IPS DF 6.9 (cell line): ENCODE results near the gene SS18L1.
"Not testable (repeated sequence)": the region's sequence is repeated elsewhere in the genome, so short reads cannot be mapped to it uniquely, and the experiment has no call there.

Experiments used
- DNase-seq: peaks from one replicate; pipeline ENCODE4 v3.0.0-alpha.2; 2013; ENCODE audit warnings: low read depth, low spot score
- H3K27ac ChIP-seq: one replicate; pipeline ENCODE4 v1.5.1; 2013; ENCODE audit warnings: low read length, control low read depth
- H3K27me3 ChIP-seq: 2 replicates; pipeline ENCODE4 v1.6.1; 2013; ENCODE audit warnings: mild to moderate bottlenecking, low read length; ENCODE audit not compliant: control insufficient read depth, insufficient read depth
- H3K36me3 ChIP-seq: 2 replicates; pipeline ENCODE4 v1.6.1; 2013; ENCODE audit warnings: low read length; ENCODE audit not compliant: control insufficient read depth, insufficient read depth
- H3K4me1 ChIP-seq: 2 replicates; pipeline ENCODE4 v1.6.1; 2013; ENCODE audit warnings: low read length; ENCODE audit not compliant: control insufficient read depth, insufficient read depth
- H3K4me3 ChIP-seq: 2 replicates; pipeline ENCODE4 v1.5.1; 2013; ENCODE audit warnings: mild to moderate bottlenecking, low read length
- H3K9me3 ChIP-seq: 2 replicates; pipeline ENCODE4 v1.6.1; 2013; ENCODE audit warnings: low read length, inconsistent platforms; ENCODE audit not compliant: control insufficient read depth, insufficient read depth
- WGBS: extraction: QIAGEN DNeasy Blood & Tissue Kit; methylation state at CpG from one replicate; pipeline ENCODE4 v1.1.7; 2013; ENCODE audit warnings: mixed read lengths, missing lambda C conversion rate; ENCODE audit not compliant: insufficient read length, insufficient coverage; 5-methylcytosine and 5-hydroxymethylcytosine counted together

The SS18L1 gene

GRCh38 chr20:62112368-62112767 lies 31.2 kb upstream of the SS18L1 start:
- Histone ChIP-seq H3K27me3 (no peaks in the 10 kb centered on the region), H3K9me3 (no peaks in the 10 kb centered on the region)
- WGBS = no CpG with 5 or more reads among the region's 6 CpGs

GRCh38 chr20:62114894-62115293 lies 28.7 kb upstream of the SS18L1 start:
- H3K27me3 ChIP-seq = no peaks in the 10 kb centered on the region
- no peak overlapping the region for H3K4me3 ChIP-seq
- no peaks in the 10 kb centered on the region for H3K9me3 ChIP-seq
- no CpG with 5 or more reads among the region's 8 CpGs for WGBS
- DNase-seq = no peak
- no peaks in the 10 kb centered on the region for H3K4me1 ChIP-seq
- no peaks in the 10 kb centered on the region for H3K36me3 ChIP-seq
- H3K27ac ChIP-seq = no peak overlapping the region

More at GRCh38 chr20:62112368-62112767, 31.2 kb upstream of the SS18L1 start:
- no peak for DNase-seq
- Histone ChIP-seq H3K27ac (no peak overlapping the region), H3K36me3 (no peaks in the 10 kb centered on the region), H3K4me3 (no peak overlapping the region), H3K4me1 (no peaks in the 10 kb centered on the region)

DNA sequence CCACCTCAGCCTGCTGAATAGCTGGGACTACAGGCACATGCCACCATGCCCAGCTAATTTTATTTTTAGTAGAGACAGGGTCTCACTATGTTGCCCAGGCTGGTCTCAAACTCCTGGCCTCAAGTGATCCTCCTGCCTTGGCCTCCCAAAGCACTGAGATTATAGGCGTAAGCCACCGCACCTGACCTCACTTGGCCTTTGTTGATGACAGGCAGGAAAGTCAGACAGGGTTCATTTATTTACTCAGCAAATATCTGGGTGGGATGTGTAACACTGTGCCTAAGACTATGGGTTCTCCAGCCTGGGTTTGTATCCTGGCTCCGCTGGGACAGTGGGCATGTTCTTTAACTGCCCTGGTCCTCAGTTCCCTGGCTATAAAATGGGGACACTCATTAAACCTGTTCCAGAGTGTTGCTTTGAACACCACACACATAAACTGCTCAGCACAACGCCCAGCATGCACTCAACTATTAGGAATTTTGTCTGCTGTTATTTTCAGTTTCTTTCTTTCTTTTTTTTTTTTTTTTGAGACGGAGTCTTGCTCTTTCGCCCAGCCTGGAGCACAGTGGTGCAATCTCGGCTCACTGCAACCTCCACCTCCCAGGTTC lies 27.7 kb upstream of the SS18L1 start:
- not testable (repeated sequence) for H3K9me3 ChIP-seq, H3K4me3 ChIP-seq, DNase-seq, H3K36me3 ChIP-seq, H3K27ac ChIP-seq, H3K4me1 ChIP-seq, H3K27me3 ChIP-seq
- WGBS = no CpG with 5 or more reads among the region's 7 CpGs

- WGBS = no CpG with 5 or more reads among the region's 38 CpGs
Measured at GRCh38 chr20:62116558-62117361, 26.8 kb upstream of the SS18L1 start.

DNA sequence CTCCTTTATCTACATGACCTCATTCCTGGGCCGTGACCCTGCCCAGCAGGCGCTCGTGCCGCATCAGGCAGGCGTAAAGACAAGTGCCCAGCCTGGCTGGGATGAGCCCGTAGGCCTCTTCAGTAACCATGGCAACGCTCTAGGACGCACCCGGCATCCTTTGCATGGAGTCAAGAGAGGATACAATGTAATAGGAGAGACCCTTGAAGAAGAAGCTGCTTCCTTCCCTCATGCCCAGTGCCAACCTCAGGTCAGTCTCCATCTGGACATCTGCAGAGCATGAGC lies 26.3 kb upstream of the SS18L1 start:
- no peaks in the 10 kb centered on the region for H3K4me1 ChIP-seq
- H3K27ac ChIP-seq = no peak overlapping the region
- H3K27me3 ChIP-seq = no peaks in the 10 kb centered on the region
- H3K36me3 ChIP-seq = no peaks in the 10 kb centered on the region
- H3K9me3 ChIP-seq = no peaks in the 10 kb centered on the region
- no peak overlapping the region for H3K4me3 ChIP-seq
- WGBS = no CpG with 5 or more reads among the region's 9 CpGs
- DNase-seq = no peak

More at GRCh38 chr20:62116558-62117361, 26.8 kb upstream of the SS18L1 start:
- no peaks in the 10 kb centered on the region for H3K36me3 ChIP-seq
- H3K9me3 ChIP-seq = no peaks in the 10 kb centered on the region
- no peak overlapping the region for H3K27ac ChIP-seq
- H3K4me3 ChIP-seq = no peak overlapping the region
- H3K4me1 ChIP-seq = no peaks in the 10 kb centered on the region
- DNase-seq = no peak
- H3K27me3 ChIP-seq = no peaks in the 10 kb centered on the region

DNA sequence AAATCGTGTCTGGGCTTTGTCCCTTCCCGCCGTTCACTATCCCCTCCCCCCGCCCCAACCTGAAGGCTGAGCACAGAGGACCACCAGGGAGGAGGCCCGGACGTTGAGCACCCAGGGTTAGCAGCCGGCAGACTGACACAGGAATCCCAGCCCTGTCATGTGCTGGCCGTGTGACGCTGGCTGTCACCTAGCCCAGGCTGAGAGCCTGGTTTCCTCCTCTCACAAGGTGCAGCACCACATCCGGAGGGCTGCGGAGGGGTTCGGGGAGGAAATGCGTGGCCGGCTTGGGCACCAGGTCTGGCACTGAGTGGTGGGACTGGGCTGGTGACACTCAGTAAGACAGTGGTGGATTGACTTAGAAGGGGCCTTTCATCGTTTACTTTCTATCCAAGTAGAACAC lies 25.9 kb upstream of the SS18L1 start:
- Histone ChIP-seq H3K36me3 (no peaks in the 10 kb centered on the region), H3K9me3 (no peaks in the 10 kb centered on the region), H3K27ac (no peak overlapping the region), H3K4me1 (no peaks in the 10 kb centered on the region), H3K4me3 (no peak overlapping the region), H3K27me3 (no peaks in the 10 kb centered on the region)
- DNase-seq = no peak
- no CpG with 5 or more reads among the region's 15 CpGs for WGBS

- no peaks in the 10 kb centered on the region for H3K9me3 ChIP-seq
- H3K27me3 ChIP-seq = no peaks in the 10 kb centered on the region
- H3K27ac ChIP-seq = no peak overlapping the region
- DNase-seq = no peak
- no peaks in the 10 kb centered on the region for H3K36me3 ChIP-seq
- no CpG with 5 or more reads among the region's 21 CpGs for WGBS
- no peak overlapping the region for H3K4me3 ChIP-seq
- H3K4me1 ChIP-seq = no peaks in the 10 kb centered on the region
Measured at GRCh38 chr20:62118113-62119043, 25.2 kb upstream of the SS18L1 start.

DNA sequence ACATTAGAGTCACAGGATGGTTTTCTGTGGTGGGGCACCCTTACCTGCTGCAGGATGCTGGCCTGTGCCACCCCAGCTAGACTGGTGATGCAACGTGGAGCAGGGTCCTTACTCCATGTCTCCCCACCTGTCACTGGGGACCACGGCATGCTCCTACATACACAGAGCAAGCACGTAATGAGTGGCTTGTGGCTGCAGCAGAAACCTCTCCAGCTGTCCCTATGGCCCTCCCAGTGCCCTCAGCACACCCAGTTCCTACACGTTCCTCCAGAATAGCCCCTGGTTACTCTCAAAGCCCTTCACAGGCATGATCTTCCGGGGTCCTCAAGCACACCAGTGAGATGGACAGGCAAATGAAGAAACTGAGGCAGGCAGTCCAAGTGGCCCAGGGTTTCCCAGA lies 24.5 kb upstream of the SS18L1 start:
- no peaks in the 10 kb centered on the region for H3K9me3 ChIP-seq

GRCh38 chr20:62119591-62120364 lies 23.8 kb upstream of the SS18L1 start:
- no CpG with 5 or more reads among the region's 10 CpGs for WGBS
- Histone ChIP-seq H3K27me3 (no peaks in the 10 kb centered on the region), H3K9me3 (no peaks in the 10 kb centered on the region), H3K36me3 (no peaks in the 10 kb centered on the region), H3K4me3 (no peak overlapping the region), H3K4me1 (no peaks in the 10 kb centered on the region), H3K27ac (no peak overlapping the region)
- no peak for DNase-seq

More for the DNA sequence above, 24.5 kb upstream of the SS18L1 start:
- no peak overlapping the region for H3K4me3 ChIP-seq
- no peaks in the 10 kb centered on the region for H3K27me3 ChIP-seq
- no peaks in the 10 kb centered on the region for H3K36me3 ChIP-seq
- DNase-seq = no peak
- no peak overlapping the region for H3K27ac ChIP-seq
- no peaks in the 10 kb centered on the region for H3K4me1 ChIP-seq
- WGBS = no CpG with 5 or more reads among the region's 5 CpGs

DNA sequence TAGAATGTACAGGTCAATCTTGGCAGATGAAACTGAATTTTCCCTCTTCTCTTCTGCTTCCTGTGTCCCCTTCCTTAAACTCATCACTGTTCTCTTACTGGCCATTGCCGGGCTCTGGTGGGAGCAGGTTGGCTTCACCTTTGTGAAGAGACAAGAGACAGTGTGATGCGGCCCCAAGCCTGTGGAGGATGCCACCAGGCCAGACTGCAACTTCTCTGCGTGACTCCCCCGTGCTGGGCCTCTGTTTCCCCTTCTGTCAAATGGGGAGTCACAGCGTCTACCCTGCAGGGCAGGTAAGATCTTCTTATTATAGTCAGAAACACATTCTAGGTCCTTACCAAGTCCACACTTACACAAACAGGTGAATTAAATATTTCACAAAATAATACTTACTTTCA lies 23.2 kb upstream of the SS18L1 start:
- DNase-seq = no peak
- Histone ChIP-seq H3K27ac (no peak overlapping the region), H3K9me3 (no peaks in the 10 kb centered on the region), H3K27me3 (no peaks in the 10 kb centered on the region), H3K4me1 (no peaks in the 10 kb centered on the region), H3K36me3 (peaks cover 5% of the 10 kb centered on the region), H3K4me3 (no peak overlapping the region)
- WGBS = no CpG with 5 or more reads among the region's 5 CpGs
